Natural killer cell treated with Interleukin-12 subunit alpha and Interleukin-12 subunit beta and Interleukin-15 and Interleukin-18, amount 100 ng/mL, for 72 hours (primary cell): ENCODE data around the gene IVNS1ABP. TPM values are rescaled to one million over a fixed set of nuclear protein-coding genes. Genes with fewer than 3 reads are reported as not detected.
A peak's percentile ranks its signal among the peaks of the same experiment; 100 is the strongest.

Experiments
- ATAC-seq, 2 donors: fragments of 150-1000 bp; cut with Tn5 transposase in 1 of 2; sonication (Bioruptor Pico), chemical (Tn5 transposase) in 1 of 2; 2 replicates each; pipeline ENCODE4 v1.10.0; 2021
- DNase-seq: peaks from one replicate; pipeline ENCODE4 v3.0.0; 2022; ENCODE audit warnings: low spot score
- H3K27ac Mint-ChIP-seq, 2 donors: 1 replicate in 1 of 2; 2 replicates in 1 of 2; pipeline ENCODE4 v1.8.0; 2022; ENCODE audit warnings: mixed read lengths in 2 of 2, mild to moderate bottlenecking in 1 of 2, moderate library complexity in 1 of 2
- H3K27me3 Mint-ChIP-seq, 2 donors: 1 replicate in 1 of 2; 2 replicates in 1 of 2; pipeline ENCODE4 v1.8.0; 2022; ENCODE audit warnings: mixed read lengths in 2 of 2
- H3K36me3 Mint-ChIP-seq: one replicate; pipeline ENCODE4 v1.8.0; 2022; ENCODE audit warnings: mixed read lengths
- H3K4me1 Mint-ChIP-seq, 2 donors: 1 replicate in 1 of 2; 2 replicates in 1 of 2; pipeline ENCODE4 v1.8.0; 2022; ENCODE audit warnings: low read depth in 2 of 2, mixed read lengths in 2 of 2, mild to moderate bottlenecking in 1 of 2
- H3K4me3 Mint-ChIP-seq: one replicate; pipeline ENCODE4 v1.8.0; 2022; ENCODE audit warnings: mixed read lengths
- H3K9me3 Mint-ChIP-seq: 2 replicates; pipeline ENCODE4 v1.8.0; 2022; ENCODE audit warnings: mixed read lengths
- total RNA-seq, 2 donors: library from RNA; stranded (reverse); gene quantifications; one replicate each; pipeline ENCODE4 v1.2.3, GENCODE V29; 2022

IVNS1ABP gene
- total RNA-seq, 2 donors from 2014 or later = 744 to 950 TPM

DNA sequence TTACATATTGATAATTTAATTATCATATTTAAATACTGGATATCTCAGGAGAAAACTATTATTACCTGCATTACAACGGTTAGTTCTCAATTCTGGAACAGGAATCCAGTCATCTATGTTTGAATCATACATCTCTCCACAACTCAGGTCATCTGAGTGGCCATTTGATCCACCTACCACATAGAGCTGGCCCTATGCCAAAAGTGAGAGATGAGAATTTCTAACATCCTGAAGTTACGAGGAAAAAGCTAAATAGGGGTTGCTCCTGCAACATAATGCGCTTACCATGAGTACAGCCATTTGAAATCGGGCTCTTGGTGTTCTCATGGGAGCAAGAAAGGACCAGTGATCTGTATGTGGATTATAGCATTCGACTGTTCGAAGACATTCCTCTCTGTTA lies 16.9 kb downstream of the IVNS1ABP start:
- Mint-ChIP-seq H3K4me1 (peaks cover 45 to 47% of the 10 kb centered on the region in 2 donors), H3K27me3 (no peaks in the 10 kb centered on the region), H3K27ac (peak overlapping the region in 1 of 2 donors; percentile 55), H3K4me3 (no peak overlapping the region), H3K9me3 (no peaks in the 10 kb centered on the region), H3K36me3 (peaks cover 74% of the 10 kb centered on the region)
- DNase-seq = no peak
- ATAC-seq = no peak

GRCh38 chr1:185297982-185298381 lies 19.1 kb downstream of the IVNS1ABP start:
- Mint-ChIP-seq H3K4me3 (peak overlapping the region; percentile 1), H3K27me3 (no peaks in the 10 kb centered on the region), H3K4me1 (peaks cover 39 to 40% of the 10 kb centered on the region in 2 donors), H3K9me3 (no peaks in the 10 kb centered on the region), H3K36me3 (peaks cover 73% of the 10 kb centered on the region), H3K27ac (peak overlapping the region; percentile 36 to 86)
- DNase-seq (no peak), ATAC-seq (no peak)

DNA sequence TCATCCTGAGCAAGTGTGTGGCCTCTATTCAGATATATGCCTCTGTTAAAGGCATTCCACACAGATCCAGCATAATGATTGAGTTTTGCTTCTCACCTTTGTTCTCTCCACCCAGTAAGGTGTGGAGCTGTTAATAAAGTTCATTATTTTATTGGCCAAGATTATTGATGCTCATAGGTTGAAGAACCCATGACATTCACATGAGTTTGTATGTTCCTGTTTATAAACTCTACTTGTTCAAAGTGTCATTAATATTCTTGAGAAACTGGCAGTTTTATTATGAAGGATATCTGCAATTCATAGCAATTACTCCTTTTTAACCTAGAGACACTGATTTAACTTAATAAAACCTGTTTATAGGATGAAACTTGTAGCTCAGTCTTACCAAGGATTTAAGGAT lies 22.0 kb downstream of the IVNS1ABP start:
- no peak overlapping the region for H3K4me3 Mint-ChIP-seq
- no peak for DNase-seq
- H3K9me3 Mint-ChIP-seq = no peaks in the 10 kb centered on the region
- H3K4me1 Mint-ChIP-seq = peaks cover 33 to 38% of the 10 kb centered on the region in 2 donors
- ATAC-seq = no peak
- no peaks in the 10 kb centered on the region for H3K27me3 Mint-ChIP-seq
- peaks cover 60% of the 10 kb centered on the region for H3K36me3 Mint-ChIP-seq
- H3K27ac Mint-ChIP-seq = peak overlapping the region; percentile 82 to 87

DNA sequence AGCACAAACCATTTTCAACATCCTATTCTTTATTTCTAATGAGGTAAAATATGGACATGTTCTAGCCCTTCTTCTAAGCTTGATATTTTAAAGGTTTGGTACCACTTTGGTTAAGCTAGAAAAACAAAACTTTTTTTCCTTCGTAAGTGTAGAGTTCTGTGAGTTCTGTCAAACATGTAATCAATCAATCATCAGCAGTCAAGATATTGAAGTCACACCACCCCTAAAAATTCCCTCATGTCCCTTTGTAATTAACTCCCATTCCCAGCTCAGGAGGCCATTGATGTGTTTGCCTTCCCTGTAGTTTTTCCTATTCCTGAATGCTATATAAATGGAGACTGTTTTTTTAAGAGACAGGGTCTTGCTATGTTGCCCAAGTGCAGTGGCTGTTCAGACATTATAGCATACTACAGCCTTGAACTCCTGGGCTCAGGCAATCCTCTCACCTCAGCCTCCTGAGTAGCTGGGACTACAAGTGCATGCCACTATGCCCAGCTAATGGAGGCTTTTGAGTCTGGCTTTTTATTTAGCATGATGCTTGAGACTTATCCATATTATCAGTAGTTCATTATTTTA lies 23.0 kb downstream of the IVNS1ABP start:
- Mint-ChIP-seq H3K9me3 (no peaks in the 10 kb centered on the region), H3K4me3 (peak overlapping the region; percentile 31), H3K27ac (peak overlapping the region; percentile 82 to 87), H3K36me3 (peaks cover 60% of the 10 kb centered on the region), H3K4me1 (peaks cover 36 to 43% of the 10 kb centered on the region in 2 donors), H3K27me3 (no peaks in the 10 kb centered on the region)
- DNase-seq = no peak
- ATAC-seq = no peak

DNA sequence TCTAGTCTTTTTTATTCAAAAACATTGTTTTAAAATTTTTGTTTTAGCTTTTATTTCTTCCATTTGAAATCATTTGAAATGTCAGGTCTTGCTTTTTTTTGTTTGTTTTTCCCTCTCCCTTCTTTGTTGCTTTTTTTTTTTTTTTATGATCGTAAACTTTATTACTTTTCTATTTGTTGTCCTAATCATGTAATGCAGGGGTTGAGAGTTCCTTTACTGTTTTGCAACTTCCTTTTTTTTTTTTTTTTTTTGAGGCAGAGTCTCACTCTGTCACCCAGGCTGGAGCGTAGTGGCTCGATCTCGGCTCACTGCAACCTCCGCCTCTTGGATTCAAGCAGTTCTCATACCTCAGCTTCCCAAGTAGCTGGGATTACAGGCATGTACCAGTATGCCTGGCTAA lies 24.8 kb downstream of the IVNS1ABP start:
- no peaks in the 10 kb centered on the region for H3K27me3 Mint-ChIP-seq
- peaks cover 30 to 38% of the 10 kb centered on the region in 2 donors for H3K4me1 Mint-ChIP-seq
- H3K27ac Mint-ChIP-seq = peak overlapping the region; percentile 82 to 87
- H3K36me3 Mint-ChIP-seq = peaks cover 46% of the 10 kb centered on the region
- DNase-seq (no peak), ATAC-seq (no peak)
- no peak overlapping the region for H3K4me3 Mint-ChIP-seq
- H3K9me3 Mint-ChIP-seq = no peaks in the 10 kb centered on the region

GRCh38 chr1:185291652-185292051 lies 25.4 kb downstream of the IVNS1ABP start:
- peaks cover 43% of the 10 kb centered on the region for H3K36me3 Mint-ChIP-seq
- H3K27ac Mint-ChIP-seq = peak overlapping the region; percentile 82 to 87
- no peak for ATAC-seq
- H3K9me3 Mint-ChIP-seq = no peaks in the 10 kb centered on the region
- DNase-seq = no peak
- peaks cover 32 to 41% of the 10 kb centered on the region in 2 donors for H3K4me1 Mint-ChIP-seq
- H3K27me3 Mint-ChIP-seq = no peaks in the 10 kb centered on the region
- H3K4me3 Mint-ChIP-seq = no peak overlapping the region

GRCh38 chr1:185291159-185291558 lies 25.9 kb downstream of the IVNS1ABP start:
- Mint-ChIP-seq H3K4me3 (no peak overlapping the region), H3K4me1 (peaks cover 32 to 41% of the 10 kb centered on the region in 2 donors), H3K9me3 (no peaks in the 10 kb centered on the region), H3K27ac (peak overlapping the region; percentile 82 to 87), H3K27me3 (no peaks in the 10 kb centered on the region), H3K36me3 (peaks cover 38% of the 10 kb centered on the region)
- DNase-seq (no peak), ATAC-seq (peak in 1 of 2 donors; percentile 21)

DNA sequence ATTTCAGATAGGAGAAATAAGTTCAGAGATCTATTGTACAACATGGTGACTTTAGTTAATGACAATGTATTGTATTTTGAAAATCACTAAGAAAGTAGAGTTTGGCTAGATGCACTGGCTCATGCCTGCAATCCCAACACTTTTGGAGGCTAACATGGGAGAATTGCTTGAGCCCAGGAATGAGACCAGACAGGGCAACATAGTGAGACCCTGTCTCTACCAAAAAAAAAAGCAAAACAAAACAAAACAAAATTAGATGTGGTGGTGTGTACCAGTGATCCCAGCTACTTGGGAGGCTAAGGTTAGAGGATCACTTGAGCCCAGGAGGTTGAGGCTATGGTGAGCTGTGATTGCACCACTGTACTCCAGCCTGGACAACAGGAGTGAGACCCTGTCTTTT lies 27.2 kb downstream of the IVNS1ABP start:
- DNase-seq = no peak
- no peaks in the 10 kb centered on the region for H3K9me3 Mint-ChIP-seq
- H3K36me3 Mint-ChIP-seq = peaks cover 27% of the 10 kb centered on the region
- H3K27me3 Mint-ChIP-seq = no peaks in the 10 kb centered on the region
- H3K4me3 Mint-ChIP-seq = no peak overlapping the region
- ATAC-seq = no peak
- H3K27ac Mint-ChIP-seq = peak overlapping the region; percentile 51 to 66
- peaks cover 30 to 37% of the 10 kb centered on the region in 2 donors for H3K4me1 Mint-ChIP-seq

GRCh38 chr1:185288435-185288834 lies 28.6 kb downstream of the IVNS1ABP start:
- Mint-ChIP-seq H3K27ac (peak overlapping the region; percentile 51 to 66), H3K4me3 (peak overlapping the region; percentile 6)

GRCh38 chr1:185287451-185287850 lies 29.6 kb downstream of the IVNS1ABP start:
- ATAC-seq = peak in 1 of 2 donors; percentile 52
- H3K4me1 Mint-ChIP-seq = peaks cover 16 to 27% of the 10 kb centered on the region in 2 donors
- peak overlapping the region; percentile 66 to 82 for H3K27ac Mint-ChIP-seq
- H3K27me3 Mint-ChIP-seq = no peaks in the 10 kb centered on the region
- H3K4me3 Mint-ChIP-seq = no peak overlapping the region
- H3K36me3 Mint-ChIP-seq = peaks cover 7% of the 10 kb centered on the region
- H3K9me3 Mint-ChIP-seq = no peaks in the 10 kb centered on the region
- no peak for DNase-seq

More at GRCh38 chr1:185288435-185288834, 28.6 kb downstream of the IVNS1ABP start:
- peaks cover 23 to 27% of the 10 kb centered on the region in 2 donors for H3K4me1 Mint-ChIP-seq
- H3K36me3 Mint-ChIP-seq = peaks cover 13% of the 10 kb centered on the region
- no peaks in the 10 kb centered on the region for H3K9me3 Mint-ChIP-seq
- H3K27me3 Mint-ChIP-seq = no peaks in the 10 kb centered on the region
- DNase-seq (no peak), ATAC-seq (no peak)

- no peaks in the 10 kb centered on the region for H3K9me3 Mint-ChIP-seq
- H3K4me3 Mint-ChIP-seq = no peak overlapping the region
- peak; percentile 37 to 41 for ATAC-seq
- H3K27me3 Mint-ChIP-seq = no peaks in the 10 kb centered on the region
- peak overlapping the region; percentile 36 to 43 for H3K27ac Mint-ChIP-seq
- H3K36me3 Mint-ChIP-seq = peaks cover 6% of the 10 kb centered on the region
- DNase-seq = no peak
- peaks cover 31 to 33% of the 10 kb centered on the region in 2 donors for H3K4me1 Mint-ChIP-seq
Observed at GRCh38 chr1:185284533-185285276, 32.3 kb downstream of the IVNS1ABP start.

GRCh38 chr1:185284116-185284515 lies 32.9 kb downstream of the IVNS1ABP start:
- ATAC-seq (no peak), DNase-seq (no peak)
- H3K4me1 Mint-ChIP-seq = peaks cover 27 to 28% of the 10 kb centered on the region in 2 donors
- H3K36me3 Mint-ChIP-seq = peaks cover under 1% of the 10 kb centered on the region
- H3K4me3 Mint-ChIP-seq = no peak overlapping the region
- peak overlapping the region; percentile 36 to 43 for H3K27ac Mint-ChIP-seq
- H3K27me3 Mint-ChIP-seq = no peaks in the 10 kb centered on the region
- H3K9me3 Mint-ChIP-seq = no peaks in the 10 kb centered on the region

DNA sequence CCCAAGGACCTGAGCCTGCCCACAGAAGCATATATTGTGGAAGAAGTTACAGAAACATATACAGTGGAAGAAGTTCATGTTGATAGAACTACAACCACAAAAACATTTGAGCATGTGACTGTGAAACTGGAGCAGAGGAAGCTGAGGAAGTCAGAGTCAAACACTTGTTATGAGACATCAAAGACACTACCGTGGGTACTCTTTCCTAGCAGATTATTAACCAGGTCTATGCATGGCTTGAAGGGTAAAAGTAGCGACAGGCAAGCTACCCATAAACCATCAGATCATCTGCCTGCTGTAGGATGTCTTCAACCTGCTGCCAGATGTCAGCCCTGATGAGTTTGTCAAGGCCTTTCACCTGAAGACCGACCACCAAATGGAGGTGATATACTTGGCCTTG lies 35.8 kb downstream of the IVNS1ABP start:
- H3K27ac Mint-ChIP-seq = peak overlapping the region; percentile 8 to 58
- H3K4me3 Mint-ChIP-seq = peak overlapping the region; percentile 21
- no peaks in the 10 kb centered on the region for H3K9me3 Mint-ChIP-seq
- peaks cover 16 to 23% of the 10 kb centered on the region in 2 donors for H3K4me1 Mint-ChIP-seq
- H3K36me3 Mint-ChIP-seq = no peaks in the 10 kb centered on the region
- DNase-seq = no peak
- no peaks in the 10 kb centered on the region for H3K27me3 Mint-ChIP-seq
- ATAC-seq = peak; percentile 2 to 37

DNA sequence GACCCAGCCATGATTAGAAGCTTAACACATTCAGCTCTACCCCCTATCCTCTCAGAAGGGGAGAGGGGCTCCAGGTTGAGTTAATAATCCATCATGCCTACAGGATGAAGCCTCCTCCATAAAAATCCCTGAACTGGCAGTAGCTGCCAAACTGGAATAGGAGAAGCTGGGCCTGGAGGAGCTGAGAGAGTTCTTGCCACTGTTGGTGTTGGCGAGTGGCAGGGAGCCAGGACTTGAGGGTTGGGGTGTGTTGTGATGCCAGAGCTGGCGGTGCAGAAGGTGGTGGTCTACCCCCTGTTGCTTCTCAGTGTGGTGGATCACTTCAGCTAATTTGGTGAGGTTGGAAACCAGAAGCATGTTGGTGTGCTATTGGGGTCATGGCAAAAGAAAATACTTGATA lies 36.5 kb downstream of the IVNS1ABP start:
- Mint-ChIP-seq H3K27me3 (no peaks in the 10 kb centered on the region), H3K27ac (peak overlapping the region; percentile 7 to 58), H3K4me3 (no peak overlapping the region), H3K4me1 (peaks cover 16 to 23% of the 10 kb centered on the region in 2 donors), H3K36me3 (no peaks in the 10 kb centered on the region), H3K9me3 (no peaks in the 10 kb centered on the region)
- ATAC-seq (no peak), DNase-seq (no peak)
